Pancreas (tissue), 10 donors: ENCODE data around the gene PXYLP1. TPM values are rescaled to one million over a fixed set of nuclear protein-coding genes. Genes with fewer than 3 reads are reported as not detected.

Source experiments
- ATAC-seq, 4 donors: fragments of 200-7000 bp; cut with Tn5 transposase; one replicate each; pipeline versions ENCODE4 v1.8.0 to v1.9.1; 2020; ENCODE audit warnings: mild to moderate bottlenecking in 4 of 4, moderate library complexity in 4 of 4
- DNase-seq, 6 donors: peaks; one replicate each; pipeline ENCODE4 v3.0.0-alpha.2; 2020
- FAIRE-seq: peaks from 2 replicates; lab custom pipeline; 2012; peaks lifted over from hg19 to GRCh38; lab: Jason Lieb, UNC
- H3K27ac ChIP-seq, 4 donors: fragments of 200-600 bp; sonication (generic); 1 replicate in 3 of 4; 2 replicates in 1 of 4; pipeline versions ENCODE4 v1.5.0 to v1.8.0; 2020
- H3K27me3 ChIP-seq, 4 donors: fragments of 200-600 bp; one replicate each; pipeline ENCODE4 v1.8.0; 2021
- H3K36me3 ChIP-seq, 3 donors: fragments of 200-600 bp; sonication (generic) in 1 of 3; one replicate each; pipeline versions ENCODE4 v1.5.0 to v1.8.0; 2020 to 2021
- H3K4me1 ChIP-seq, 3 donors: fragments of 200-600 bp; one replicate each; pipeline ENCODE4 v1.8.0; 2021
- H3K4me3 ChIP-seq, 4 donors: fragments of 200-600 bp; sonication (generic) in 2 of 4; one replicate each; pipeline versions ENCODE4 v1.5.0 to v1.8.0; 2020 to 2021
- H3K9me3 ChIP-seq, 4 donors: fragments of 200-600 bp; one replicate each; pipeline ENCODE4 v1.8.0; 2021
- CTCF ChIP-seq, 4 donors: fragments of 200-600 bp; sonication (generic) in 3 of 4; IDR thresholded peaks; one replicate each; pipeline versions ENCODE4 v1.5.0 to v1.8.0; 2021; ENCODE audit warnings: antibody characterized with exemption in 4 of 4
- WGBS, 2 donors: extraction: QIAGEN DNeasy Blood & Tissue Kit; methylation state at CpG; one replicate each; pipeline ENCODE4 v1.1.7; 2013; 5-methylcytosine and 5-hydroxymethylcytosine counted together
- intact Hi-C, 3 donors: fragments of 100-400 bp; cut with DNase I; formaldehyde crosslinking; loops; one replicate each; pipeline versions ENCODE4 v1.11.1 to v1.14.2; 2022
- polyA plus RNA-seq, 2 donors: library from polyadenylated mRNA; stranded (reverse); fragments of 200-250 nt; gene quantifications; one replicate each; pipeline ENCODE4 v1.2.3, GENCODE V29; 2013
- total RNA-seq, 6 donors: library from RNA; stranded (reverse); fragmentation: NEBNext Ultra II Directional in 4 of 6; extraction: Animal tissue kit (Norgen Biotek cat#: 25700) in 4 of 6; gene quantifications; one replicate each; pipeline versions ENCODE4 v1.2.1 to v1.2.4, GENCODE V29; 2021 to 2023
- donor health status: healthy with polysubstance abuse.
- donor health status: DM: no; HTN: no; CAD: no; lungs with moderate emphysema.
- donor health status: DM: no; HTN: no; CAD: no.
- donor health status: control.
- donor health status: control.
- donor health status: Bipolar disorder and iron deficiency.
- donor health status: DM: yes; HTN: yes; CAD: no.
- donor health status: DM: no; HTN: no; CAD: no.
- donor health status: DM: no; HTN: no; CAD: no.
- donor health status: DM: yes; HTN: yes; CAD: no.

The PXYLP1 gene
- total and polyA plus RNA-seq, 8 donors = 6.0 to 11.6 (median 7.7) TPM

- DNase-seq = no peak
- Histone ChIP-seq H3K36me3 (no peaks in the 10 kb centered on the region), H3K27ac (no peak overlapping the region), H3K27me3 (no peaks in the 10 kb centered on the region), H3K9me3 (no peaks in the 10 kb centered on the region), H3K4me3 (no peak overlapping the region), H3K4me1 (no peaks in the 10 kb centered on the region)
- intact Hi-C loops = no loop called here
- ATAC-seq = peak in 3 of 4 donors; percentile 74 to 85 (median 80)
- 55 to 69% methylated on average over 16 of the region's 16 CpGs for WGBS, 2 donors
- no peak for FAIRE-seq
- TF ChIP-seq CTCF (IDR thresholded peaks at IDR 0.05) = peak in 3 of 4 donors; percentile 24 to 36 (median 28)
These were observed 47.7 kb downstream of the PXYLP1 start for GRCh38 chr3:141279077-141279967.

- no peak for DNase-seq
- Histone ChIP-seq H3K27ac (no peak overlapping the region), H3K4me1 (no peaks in the 10 kb centered on the region), H3K9me3 (no peaks in the 10 kb centered on the region), H3K36me3 (no peaks in the 10 kb centered on the region), H3K27me3 (no peaks in the 10 kb centered on the region), H3K4me3 (no peak overlapping the region)
- FAIRE-seq = no peak
- intact Hi-C loops = no loop called here
- 85 to 89% methylated on average over 5 of the region's 5 CpGs for WGBS, 2 donors
- ATAC-seq = peak in 1 of 4 donors; percentile 16
- no peak for TF ChIP-seq CTCF (IDR thresholded peaks at IDR 0.05)
These were observed 48.5 kb downstream of the PXYLP1 start for GRCh38 chr3:141280086-141280485.

DNA sequence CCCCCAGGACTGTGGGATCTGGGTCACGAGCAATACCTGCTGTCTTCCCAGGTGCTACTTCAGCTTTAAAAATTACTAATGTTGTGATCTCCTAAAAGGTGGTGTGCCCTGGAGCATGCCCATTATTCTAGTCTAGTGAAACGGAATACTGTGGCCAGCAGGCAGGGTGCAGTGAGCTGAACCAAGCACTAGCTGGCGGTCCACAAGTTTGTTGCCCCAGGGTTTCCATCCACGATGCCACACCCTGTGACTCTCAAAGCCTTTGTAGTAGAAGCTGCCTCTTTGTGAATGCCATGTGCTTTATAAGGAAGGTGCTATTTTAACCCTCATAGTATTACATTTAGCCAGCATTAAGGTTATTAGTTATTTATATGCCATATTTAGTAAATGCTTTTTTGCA, 49.1 kb downstream of the PXYLP1 start:
- no peaks in the 10 kb centered on the region for H3K4me1 ChIP-seq

DNA sequence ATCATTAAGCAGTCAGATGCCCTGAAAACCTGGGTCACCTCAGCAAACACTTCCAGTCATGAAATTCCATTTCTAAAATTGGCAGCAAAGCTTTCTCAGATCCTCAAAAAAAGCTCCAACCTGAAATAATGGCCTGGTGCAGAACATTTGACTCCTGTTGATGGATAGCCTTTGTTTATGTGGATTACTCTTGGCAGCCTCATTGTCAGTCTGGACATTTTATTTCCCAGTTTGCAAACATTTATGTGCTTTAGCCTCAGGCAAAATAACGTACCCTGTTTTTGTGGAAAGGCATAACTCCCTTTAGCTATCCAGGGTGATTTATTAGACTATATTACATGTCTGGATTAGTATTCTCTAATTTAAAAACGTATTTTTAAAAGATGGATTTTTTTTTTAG, 53.9 kb downstream of the PXYLP1 start:
- Histone ChIP-seq H3K9me3 (no peaks in the 10 kb centered on the region), H3K4me3 (no peak overlapping the region), H3K27me3 (no peaks in the 10 kb centered on the region), H3K4me1 (no peaks in the 10 kb centered on the region), H3K36me3 (peaks cover 0 to 7% (median 0%) of the 10 kb centered on the region in 3 donors), H3K27ac (no peak overlapping the region)
- ATAC-seq = no peak
- intact Hi-C loops = no loop called here
- no peak for TF ChIP-seq CTCF (IDR thresholded peaks at IDR 0.05)
- FAIRE-seq = no peak
- 86 to 93% methylated on average over 2 of the region's 2 CpGs for WGBS, 2 donors
- DNase-seq = no peak

More for the DNA sequence above, 49.1 kb downstream of the PXYLP1 start:
- Histone ChIP-seq H3K27me3 (no peaks in the 10 kb centered on the region), H3K27ac (no peak overlapping the region), H3K36me3 (no peaks in the 10 kb centered on the region), H3K4me3 (no peak overlapping the region), H3K9me3 (no peaks in the 10 kb centered on the region)
- no peak for TF ChIP-seq CTCF (IDR thresholded peaks at IDR 0.05)
- intact Hi-C loops = no loop called here
- ATAC-seq = no peak
- WGBS, 2 donors = 80 to 92% methylated on average over 4 of the region's 4 CpGs
- no peak for DNase-seq
- no peak for FAIRE-seq

DNA sequence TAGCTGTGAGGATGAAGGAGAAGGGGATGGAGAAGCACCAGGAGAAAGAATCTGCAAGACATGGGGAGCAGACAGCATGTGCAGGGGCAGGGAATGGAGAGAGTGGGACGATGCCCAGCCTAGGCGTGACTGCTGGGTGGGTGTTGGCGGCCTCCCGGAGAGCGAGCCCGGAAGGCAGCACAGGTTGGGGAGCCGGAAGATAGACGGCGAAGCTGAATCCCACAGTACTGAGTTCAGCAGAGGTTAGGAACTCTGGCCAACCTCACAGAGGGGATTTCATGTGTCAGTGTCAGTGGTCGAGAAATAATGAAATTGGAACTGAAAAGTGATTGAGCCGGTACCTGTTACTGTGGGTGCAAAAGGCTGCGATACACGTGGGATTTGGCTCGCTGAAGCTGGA, 55.2 kb downstream of the PXYLP1 start:
- H3K36me3 ChIP-seq = peaks cover 0 to 7% (median 0%) of the 10 kb centered on the region in 3 donors
- H3K27me3 ChIP-seq = no peaks in the 10 kb centered on the region
- no peak for FAIRE-seq
- H3K9me3 ChIP-seq = no peaks in the 10 kb centered on the region
- no peak for ATAC-seq
- no peak overlapping the region for H3K27ac ChIP-seq
- no peaks in the 10 kb centered on the region for H3K4me1 ChIP-seq
- no peak overlapping the region for H3K4me3 ChIP-seq
- no peak for DNase-seq
- WGBS, 2 donors = 93% methylated on average over 14 of the region's 14 CpGs
- intact Hi-C loops = no loop called here
- no peak for TF ChIP-seq CTCF (IDR thresholded peaks at IDR 0.05)
